Testis (tissue), 3 donors: Measurements from ENCODE around the gene GMDS. TPM values are rescaled to one million over a fixed set of nuclear protein-coding genes. Genes with fewer than 3 reads are reported as not detected.

Experiments used
- DNase-seq: peaks from one replicate; pipeline ENCODE4 v3.0.0-alpha.2; 2019
- H3K27ac ChIP-seq, 2 donors: fragments of 200-600 bp; sonication (generic); one replicate each; pipeline ENCODE4 v1.5.1; 2019
- H3K27me3 ChIP-seq: fragments of 200-600 bp; sonication (generic); one replicate; pipeline ENCODE4 v1.5.1; 2019
- H3K36me3 ChIP-seq: fragments of 200-600 bp; sonication (generic); one replicate; pipeline ENCODE4 v1.5.1; 2017; ENCODE audit warnings: low read depth; ENCODE audit errors: missing control alignments
- H3K4me1 ChIP-seq: fragments of 200-600 bp; sonication (generic); one replicate; pipeline ENCODE4 v1.5.1; 2019
- H3K4me3 ChIP-seq, 2 donors: fragments of 200-600 bp; sonication (generic); one replicate each; pipeline ENCODE4 v1.5.1; 2017 to 2019
- H3K9me3 ChIP-seq: fragments of 200-600 bp; sonication (generic); one replicate; pipeline ENCODE4 v1.5.1; 2017
- POLR2A ChIP-seq: fragments of 450-650 bp; IDR thresholded peaks from one replicate; pipeline ENCODE4 v1.6.1; 2017; ENCODE audit warnings: antibody characterized with exemption, mild to moderate bottlenecking, moderate library complexity
- WGBS, 2 donors: methylation state at CpG; one replicate each; pipeline ENCODE4 v1.1.5; 2018; 5-methylcytosine and 5-hydroxymethylcytosine counted together
- intact Hi-C: fragments of 100-400 bp; cut with DNase I; formaldehyde crosslinking; loops from one replicate; pipeline ENCODE4 v1.15.1; 2023; ENCODE audit warnings: low total_unique reads
- polyA plus RNA-seq: library from polyadenylated mRNA; stranded (reverse); fragments of 350-450 nt; fragmentation: Illumina TruSeq; extraction: RNeasy Lipid Tissue Mini Kit (QIAGEN cat#74804); gene quantifications from one replicate; pipeline ENCODE4 v1.2.3, GENCODE V29; 2014; ENCODE audit warnings: low read depth, low replicate concordance; ENCODE audit not compliant: insufficient read depth
- total RNA-seq, 2 donors: library from RNA; depleted of rRNA; stranded (reverse); fragments of >200 nt; gene quantifications; one replicate each; pipeline ENCODE4 v1.2.3, GENCODE V29; 2016
- TF ChIP-seq, protein P1 (sequence below), 3 experiments: fragments of 450-650 bp in 2 of 3; fragments of 200-600 bp in 1 of 3; sonication (generic) in 1 of 3; IDR thresholded peaks; one replicate each; pipeline ENCODE4 v1.5.1; 2016 to 2019; ENCODE audit warnings: antibody characterized with exemption in 3 of 3, mild to moderate bottlenecking in 2 of 3, moderate library complexity in 1 of 3

GMDS gene
- total and polyA plus RNA-seq, 3 donors from 2014 or later: 19.6 to 31.1 (median 22.2) TPM

DNA sequence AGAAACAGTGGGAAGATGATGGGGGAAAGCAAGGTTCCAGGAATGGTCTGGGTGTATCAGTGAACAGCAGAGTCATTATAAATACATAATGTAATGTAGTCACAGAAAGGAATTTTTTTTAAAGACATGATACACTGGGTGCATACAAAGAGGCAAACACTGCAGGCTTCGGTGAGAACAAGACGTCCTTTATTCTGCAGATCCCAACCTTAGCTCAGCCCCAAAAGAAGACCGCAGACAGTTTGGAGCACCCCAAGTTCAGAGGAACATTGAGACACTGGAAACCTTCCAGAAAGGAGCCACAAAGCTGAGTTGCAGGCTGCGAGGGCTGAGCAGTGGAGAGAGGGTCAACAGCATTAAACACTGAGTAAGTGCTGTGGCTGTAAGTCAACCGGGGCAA, 666.3 kb downstream of the GMDS start:
- Histone ChIP-seq H3K9me3 (no peaks in the 10 kb centered on the region), H3K36me3 (no peaks in the 10 kb centered on the region), H3K4me3 (no peak overlapping the region), H3K27me3 (no peaks in the 10 kb centered on the region), H3K27ac (peak overlapping the region in 1 of 2 donors; percentile 19), H3K4me1 (peaks cover 36% of the 10 kb centered on the region)
- no peak for DNase-seq
- 42 to 47% methylated on average over 4 to 5 of the region's 5 CpGs for WGBS, 2 donors
- TF ChIP-seq POLR2A: no peak
- TF ChIP-seq, protein P1, sequence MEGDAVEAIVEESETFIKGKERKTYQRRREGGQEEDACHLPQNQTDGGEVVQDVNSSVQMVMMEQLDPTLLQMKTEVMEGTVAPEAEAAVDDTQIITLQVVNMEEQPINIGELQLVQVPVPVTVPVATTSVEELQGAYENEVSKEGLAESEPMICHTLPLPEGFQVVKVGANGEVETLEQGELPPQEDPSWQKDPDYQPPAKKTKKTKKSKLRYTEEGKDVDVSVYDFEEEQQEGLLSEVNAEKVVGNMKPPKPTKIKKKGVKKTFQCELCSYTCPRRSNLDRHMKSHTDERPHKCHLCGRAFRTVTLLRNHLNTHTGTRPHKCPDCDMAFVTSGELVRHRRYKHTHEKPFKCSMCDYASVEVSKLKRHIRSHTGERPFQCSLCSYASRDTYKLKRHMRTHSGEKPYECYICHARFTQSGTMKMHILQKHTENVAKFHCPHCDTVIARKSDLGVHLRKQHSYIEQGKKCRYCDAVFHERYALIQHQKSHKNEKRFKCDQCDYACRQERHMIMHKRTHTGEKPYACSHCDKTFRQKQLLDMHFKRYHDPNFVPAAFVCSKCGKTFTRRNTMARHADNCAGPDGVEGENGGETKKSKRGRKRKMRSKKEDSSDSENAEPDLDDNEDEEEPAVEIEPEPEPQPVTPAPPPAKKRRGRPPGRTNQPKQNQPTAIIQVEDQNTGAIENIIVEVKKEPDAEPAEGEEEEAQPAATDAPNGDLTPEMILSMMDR (IDR thresholded peaks at IDR 0.05): no peak
- intact Hi-C loops: no loop called here

DNA sequence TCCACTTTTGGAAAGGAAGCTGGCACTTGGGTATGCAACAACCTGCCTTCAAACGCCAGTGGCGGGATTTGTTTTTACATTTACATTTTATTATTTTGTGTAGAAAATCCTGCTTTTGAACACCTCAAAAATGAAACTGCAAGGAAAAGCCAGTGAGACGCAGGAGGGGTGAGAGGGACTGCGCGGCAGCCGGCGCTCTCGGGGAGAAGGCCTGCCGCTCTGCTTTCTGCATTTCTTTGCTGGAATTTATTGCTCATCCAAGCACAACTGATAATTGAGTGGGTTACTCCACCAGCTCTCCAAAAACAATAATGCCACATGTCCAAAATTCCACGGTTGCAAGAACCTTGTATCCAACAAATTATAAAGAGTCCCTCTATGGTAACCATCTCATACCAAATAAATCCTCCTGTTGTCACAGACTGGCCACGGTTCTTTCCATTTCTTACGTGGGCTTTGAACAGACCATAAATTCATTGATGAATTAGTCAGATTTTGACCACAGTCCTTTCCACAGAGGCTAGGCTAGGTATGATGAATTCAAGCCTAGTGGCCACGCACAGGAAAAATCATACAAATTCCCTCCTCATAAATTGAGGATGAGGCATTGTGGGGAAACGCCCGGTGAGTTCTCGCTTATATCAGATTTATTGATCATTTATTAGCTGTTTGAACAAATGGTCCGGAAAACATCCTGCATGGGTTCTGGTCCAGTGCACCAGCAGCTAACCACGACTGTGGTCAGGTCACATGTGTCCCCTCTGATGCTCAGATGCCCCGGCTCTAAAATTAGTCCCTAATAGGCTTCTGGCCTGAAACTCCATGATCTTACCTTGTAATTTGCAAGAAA, 667.3 kb downstream of the GMDS start:
- Histone ChIP-seq H3K27ac (peak overlapping the region; percentile 22 to 75), H3K27me3 (no peaks in the 10 kb centered on the region), H3K4me1 (peaks cover 36% of the 10 kb centered on the region), H3K4me3 (no peak overlapping the region), H3K9me3 (no peaks in the 10 kb centered on the region), H3K36me3 (no peaks in the 10 kb centered on the region)
- DNase-seq: no peak
- TF ChIP-seq, protein P1 (IDR thresholded peaks at IDR 0.05): no peak
- 63% methylated on average over 19 of the region's 19 CpGs for WGBS, 2 donors
- intact Hi-C loops: no loop called here

DNA sequence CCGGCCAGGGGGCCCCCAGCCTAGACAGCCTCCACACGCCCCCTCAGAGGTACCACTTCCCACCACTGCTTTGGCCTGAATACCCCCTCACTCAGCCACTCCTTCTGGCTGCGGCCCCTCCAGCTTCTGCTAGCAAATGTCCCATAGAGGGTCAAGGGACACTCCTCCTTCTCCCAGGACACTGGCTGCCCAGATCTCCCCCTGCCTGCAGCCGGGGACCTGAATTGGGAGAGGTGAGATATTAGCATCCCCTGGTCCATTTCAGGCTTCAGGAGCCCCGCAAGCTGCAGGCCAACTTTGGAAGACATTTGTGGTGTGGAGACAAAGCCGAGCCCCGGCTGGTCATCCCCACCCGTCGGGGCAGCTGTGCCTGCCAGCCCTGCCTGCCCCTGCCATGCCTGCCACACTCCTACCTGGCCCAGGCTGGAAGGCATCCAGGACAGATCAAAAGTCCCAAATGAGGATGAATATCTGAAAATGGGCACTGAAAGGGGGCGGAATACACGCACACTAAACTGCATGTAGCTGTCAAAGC, 668.2 kb downstream of the GMDS start:
- H3K36me3 ChIP-seq: no peaks in the 10 kb centered on the region
- no peaks in the 10 kb centered on the region for H3K9me3 ChIP-seq
- no peak overlapping the region for H3K4me3 ChIP-seq
- no peak for DNase-seq
- H3K4me1 ChIP-seq: peaks cover 36% of the 10 kb centered on the region
- no peak for TF ChIP-seq POLR2A
- WGBS, 2 donors: 62 to 73% methylated on average over 10 to 11 of the region's 11 CpGs
- intact Hi-C loops: no loop called here
- H3K27ac ChIP-seq: peak overlapping the region; percentile 22 to 75
- no peaks in the 10 kb centered on the region for H3K27me3 ChIP-seq

DNA sequence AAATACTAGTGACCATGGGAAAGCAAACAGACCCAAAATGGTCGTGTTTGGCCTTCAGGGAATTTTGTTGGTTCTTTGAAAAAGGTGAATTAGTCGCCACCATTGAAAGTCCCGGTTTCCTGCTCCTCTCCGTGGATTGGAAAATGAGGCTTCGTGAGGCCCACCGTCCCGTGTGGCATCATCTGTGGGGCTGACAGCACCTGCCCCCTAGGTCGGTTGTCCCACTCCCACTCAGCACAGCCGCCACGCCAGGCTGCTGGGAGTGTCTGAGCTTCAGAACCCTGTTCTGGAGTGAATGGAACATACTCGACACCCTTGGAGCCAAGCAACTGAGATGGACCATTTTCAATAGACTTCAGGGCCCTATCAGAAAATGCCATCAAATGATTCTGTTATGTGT, 668.7 kb downstream of the GMDS start:
- H3K4me3 ChIP-seq: no peak overlapping the region
- no peaks in the 10 kb centered on the region for H3K36me3 ChIP-seq
- H3K9me3 ChIP-seq: no peaks in the 10 kb centered on the region
- intact Hi-C loops: no loop called here
- peaks cover 36% of the 10 kb centered on the region for H3K4me1 ChIP-seq
- WGBS, 2 donors: 93 to 96% methylated on average over 11 of the region's 11 CpGs
- H3K27ac ChIP-seq: peak overlapping the region; percentile 22 to 75
- no peak for TF ChIP-seq POLR2A
- TF ChIP-seq, protein P1 (IDR thresholded peaks at IDR 0.05): no peak
- no peak for DNase-seq
- no peaks in the 10 kb centered on the region for H3K27me3 ChIP-seq

DNA sequence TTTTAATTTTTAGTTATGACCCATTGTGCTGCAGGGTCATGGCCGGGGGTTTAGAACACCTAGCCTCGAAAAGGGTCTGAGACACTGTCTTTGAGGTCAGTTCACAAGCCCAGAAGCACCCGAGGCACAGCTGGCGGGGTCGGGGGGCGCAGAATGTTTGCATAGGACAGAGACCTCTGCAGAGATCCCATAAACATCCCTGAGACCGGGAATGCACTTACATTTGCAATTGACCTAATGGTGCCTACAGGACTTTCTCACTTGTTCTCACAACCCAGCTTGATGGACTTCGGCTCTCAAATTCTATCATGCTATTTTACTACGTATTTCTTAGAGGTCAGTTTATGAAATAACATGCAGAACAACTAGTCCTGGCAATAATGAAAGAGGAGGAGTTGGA, 669.2 kb downstream of the GMDS start:
- H3K4me1 ChIP-seq: peaks cover 36% of the 10 kb centered on the region
- H3K9me3 ChIP-seq: no peaks in the 10 kb centered on the region
- intact Hi-C loops: no loop called here
- no peak for TF ChIP-seq POLR2A
- TF ChIP-seq, protein P1 (IDR thresholded peaks at IDR 0.05): no peak
- H3K4me3 ChIP-seq: no peak overlapping the region
- H3K27ac ChIP-seq: peak overlapping the region; percentile 64 to 75
- DNase-seq: no peak
- H3K27me3 ChIP-seq: no peaks in the 10 kb centered on the region
- no peaks in the 10 kb centered on the region for H3K36me3 ChIP-seq
- WGBS, 2 donors: 59 to 65% methylated on average over 9 of the region's 9 CpGs
